ENCODE results near the gene HACD1. TPM values are rescaled to one million over a fixed set of nuclear protein-coding genes. Genes with fewer than 3 reads are reported as not detected.
A peak's percentile ranks its signal among the peaks of the same experiment; 100 is the strongest.

The HACD1 gene
- total RNA-seq, 2 donors from 2014 or later: 101 to 143 TPM

- no peaks in the 10 kb centered on the region for H3K9me3 ChIP-seq
- no peaks in the 10 kb centered on the region for H3K27me3 ChIP-seq
- TF ChIP-seq, protein P1, sequence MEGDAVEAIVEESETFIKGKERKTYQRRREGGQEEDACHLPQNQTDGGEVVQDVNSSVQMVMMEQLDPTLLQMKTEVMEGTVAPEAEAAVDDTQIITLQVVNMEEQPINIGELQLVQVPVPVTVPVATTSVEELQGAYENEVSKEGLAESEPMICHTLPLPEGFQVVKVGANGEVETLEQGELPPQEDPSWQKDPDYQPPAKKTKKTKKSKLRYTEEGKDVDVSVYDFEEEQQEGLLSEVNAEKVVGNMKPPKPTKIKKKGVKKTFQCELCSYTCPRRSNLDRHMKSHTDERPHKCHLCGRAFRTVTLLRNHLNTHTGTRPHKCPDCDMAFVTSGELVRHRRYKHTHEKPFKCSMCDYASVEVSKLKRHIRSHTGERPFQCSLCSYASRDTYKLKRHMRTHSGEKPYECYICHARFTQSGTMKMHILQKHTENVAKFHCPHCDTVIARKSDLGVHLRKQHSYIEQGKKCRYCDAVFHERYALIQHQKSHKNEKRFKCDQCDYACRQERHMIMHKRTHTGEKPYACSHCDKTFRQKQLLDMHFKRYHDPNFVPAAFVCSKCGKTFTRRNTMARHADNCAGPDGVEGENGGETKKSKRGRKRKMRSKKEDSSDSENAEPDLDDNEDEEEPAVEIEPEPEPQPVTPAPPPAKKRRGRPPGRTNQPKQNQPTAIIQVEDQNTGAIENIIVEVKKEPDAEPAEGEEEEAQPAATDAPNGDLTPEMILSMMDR (IDR thresholded peaks at IDR 0.05): no peak
- peaks cover 0 to 6% of the 10 kb centered on the region in 2 donors for H3K4me1 ChIP-seq
- no peak overlapping the region for H3K4me3 ChIP-seq
- no peak for DNase-seq (ENCODE audit: low spot score)
- H3K27ac ChIP-seq: no peak overlapping the region
- H3K36me3 ChIP-seq: no peaks in the 10 kb centered on the region
Observed at GRCh38 chr10:17622061-17622460, 4.9 kb upstream of the HACD1 start.

- peaks cover 0 to 16% of the 10 kb centered on the region in 2 donors for H3K4me1 ChIP-seq
- peaks cover 10% of the 10 kb centered on the region for H3K36me3 ChIP-seq
- DNase-seq (ENCODE audit: low spot score): peak; percentile 78
- H3K27me3 ChIP-seq: no peaks in the 10 kb centered on the region
- H3K4me3 ChIP-seq: peak overlapping the region; percentile 72 to 75
- H3K27ac ChIP-seq: peak overlapping the region; percentile 91 to 99
- TF ChIP-seq, protein P1 (IDR thresholded peaks at IDR 0.05): no peak
- H3K9me3 ChIP-seq: no peaks in the 10 kb centered on the region
Observed at GRCh38 chr10:17616403-17617030, 657 bp downstream of the HACD1 start.

GRCh38 chr10:17609523-17610079 lies 7.6 kb downstream of the HACD1 start:
- H3K4me3 ChIP-seq: no peak overlapping the region
- H3K27me3 ChIP-seq: no peaks in the 10 kb centered on the region
- no peak overlapping the region for H3K27ac ChIP-seq
- no peaks in the 10 kb centered on the region for H3K9me3 ChIP-seq
- no peaks in the 10 kb centered on the region for H3K36me3 ChIP-seq
- no peak for DNase-seq (ENCODE audit: low spot score)
- H3K4me1 ChIP-seq: peaks cover 0 to 9% of the 10 kb centered on the region in 2 donors
- TF ChIP-seq, protein P1 (IDR thresholded peaks at IDR 0.05): no peak

- Histone ChIP-seq H3K36me3 (no peaks in the 10 kb centered on the region), H3K27ac (no peak overlapping the region), H3K4me3 (no peak overlapping the region), H3K4me1 (no peaks in the 10 kb centered on the region), H3K27me3 (no peaks in the 10 kb centered on the region), H3K9me3 (no peaks in the 10 kb centered on the region)
- DNase-seq (ENCODE audit: low spot score): no peak
- TF ChIP-seq, protein P1 (IDR thresholded peaks at IDR 0.05): peak; percentile 68 to 90
Observed at GRCh38 chr10:17607603-17608332, 9.4 kb downstream of the HACD1 start.

- no peaks in the 10 kb centered on the region for H3K9me3 ChIP-seq
- H3K4me3 ChIP-seq: no peak overlapping the region
- TF ChIP-seq, protein P1 (IDR thresholded peaks at IDR 0.05): no peak
- no peaks in the 10 kb centered on the region for H3K36me3 ChIP-seq
- no peaks in the 10 kb centered on the region for H3K4me1 ChIP-seq
- no peaks in the 10 kb centered on the region for H3K27me3 ChIP-seq
- no peak overlapping the region for H3K27ac ChIP-seq
- no peak for DNase-seq (ENCODE audit: low spot score)
Observed at GRCh38 chr10:17607060-17607459, 10.1 kb downstream of the HACD1 start.

Data from right atrium auricular region (tissue), 2 donors.